GM12891 (cell line): ENCODE data around the gene GUK1.

ENCODE experiments used
- DNase-seq: peaks from one replicate; pipeline ENCODE4 v3.0.0; 2011; ENCODE audit warnings: low spot score; ENCODE audit not compliant: insufficient read length
- FAIRE-seq: peaks from 2 replicates; lab custom pipeline; 2011; peaks lifted over from hg19 to GRCh38; lab: Jason Lieb, UNC
- PAX5 ChIP-seq: IDR thresholded peaks from 2 replicates; pipeline ENCODE4 v1.6.1; 2011; ENCODE audit warnings: low read length, moderate library complexity, mild to moderate bottlenecking; ENCODE audit not compliant: insufficient read depth, severe bottlenecking
- POLR2A ChIP-seq: IDR thresholded peaks from 2 replicates; pipeline ENCODE4 v1.6.1; 2011; ENCODE audit warnings: low read depth, low read length, control low read depth
- POLR2AphosphoS5 ChIP-seq: IDR thresholded peaks from 2 replicates; pipeline ENCODE4 v1.6.1; 2011; ENCODE audit warnings: low read depth, low read length, control low read depth
- POU2F2 ChIP-seq: IDR thresholded peaks from 2 replicates; pipeline ENCODE4 v1.6.1; 2011; ENCODE audit warnings: low read depth, mild to moderate bottlenecking, control low read depth, low read length, moderate library complexity
- SPI1 ChIP-seq: IDR thresholded peaks from 2 replicates; pipeline ENCODE4 v1.6.1; 2011; ENCODE audit warnings: low read depth, low read length, control low read depth
- TAF1 ChIP-seq: IDR thresholded peaks from 2 replicates; pipeline ENCODE4 v1.6.1; 2011; ENCODE audit warnings: low read depth, low read length, control low read depth

The GUK1 gene

GRCh38 chr1:228096416-228097332 is 43.4 kb upstream of the GUK1 start:
- no peak for TF ChIP-seq POU2F2
- no peak for TF ChIP-seq SPI1
- no peak; the same call in 1 of the 2 replicates for TF ChIP-seq POLR2AphosphoS5
- no peak for TF ChIP-seq PAX5
- no peak; the same call in 1 of the 2 replicates for TF ChIP-seq POLR2A
- TF ChIP-seq TAF1 = no peak
- no peak for DNase-seq

DNA sequence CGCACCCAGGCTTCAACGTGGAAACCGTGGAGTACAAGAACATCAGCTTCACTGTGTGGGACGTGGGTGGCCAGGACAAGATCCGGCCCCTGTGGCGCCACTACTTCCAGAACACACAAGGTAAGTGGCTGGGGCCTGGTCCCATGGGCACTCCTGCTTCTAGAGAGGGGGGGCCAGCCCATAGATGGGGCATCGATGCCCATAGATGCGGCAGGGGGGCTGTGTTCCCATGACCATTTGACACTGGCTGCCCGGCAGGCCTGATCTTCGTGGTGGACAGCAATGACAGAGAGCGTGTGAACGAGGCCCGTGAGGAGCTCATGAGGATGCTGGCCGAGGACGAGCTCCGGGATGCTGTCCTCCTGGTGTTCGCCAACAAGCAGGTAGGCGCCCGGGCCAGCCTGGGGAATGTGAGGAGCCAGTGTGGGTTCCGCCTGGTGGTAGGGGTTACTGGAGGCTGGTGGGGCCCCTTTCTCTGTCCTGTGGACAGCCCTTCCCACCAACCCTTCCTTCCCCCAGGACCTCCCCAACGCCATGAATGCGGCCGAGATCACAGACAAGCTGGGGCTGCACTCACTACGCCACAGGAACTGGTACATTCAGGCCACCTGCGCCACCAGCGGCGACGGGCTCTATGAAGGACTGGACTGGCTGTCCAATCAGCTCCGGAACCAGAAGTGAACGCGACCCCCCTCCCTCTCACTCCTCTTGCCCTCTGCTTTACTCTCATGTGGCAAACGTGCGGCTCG is 42.6 kb upstream of the GUK1 start:
- TF ChIP-seq SPI1 (no peak), TAF1 (no peak), POLR2A (peak; percentile 55; the same call in 1 of the 2 replicates)
- FAIRE-seq = no peak
- DNase-seq = no peak

More at GRCh38 chr1:228096416-228097332, 43.4 kb upstream of the GUK1 start:
- no peak for FAIRE-seq

DNA sequence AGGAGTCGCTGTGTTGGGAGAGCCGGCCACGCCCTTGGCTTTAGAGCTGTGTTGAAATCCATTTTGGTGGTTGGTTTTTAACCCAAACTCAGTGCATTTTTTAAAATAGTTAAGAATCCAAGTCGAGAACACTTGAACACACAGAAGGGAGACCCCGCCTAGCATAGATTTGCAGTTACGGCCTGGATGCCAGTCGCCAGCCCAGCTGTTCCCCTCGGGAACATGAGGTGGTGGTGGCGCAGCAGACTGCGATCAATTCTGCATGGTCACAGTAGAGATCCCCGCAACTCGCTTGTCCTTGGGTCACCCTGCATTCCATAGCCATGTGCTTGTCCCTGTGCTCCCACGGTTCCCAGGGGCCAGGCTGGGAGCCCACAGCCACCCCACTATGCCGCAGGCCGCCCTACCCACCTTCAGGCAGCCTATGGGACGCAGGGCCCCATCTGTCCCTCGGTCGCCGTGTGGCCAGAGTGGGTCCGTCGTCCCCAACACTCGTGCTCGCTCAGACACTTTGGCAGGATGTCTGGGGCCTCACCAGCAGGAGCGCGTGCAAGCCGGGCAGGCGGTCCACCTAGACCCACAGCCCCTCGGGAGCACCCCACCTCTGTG is 41.7 kb upstream of the GUK1 start:
- no peak for DNase-seq
- no peak for FAIRE-seq
- TF ChIP-seq POLR2AphosphoS5 = peak; percentile 44; the same call in 1 of the 2 replicates
- no peak for TF ChIP-seq TAF1
- no peak for TF ChIP-seq PAX5
- no peak for TF ChIP-seq POU2F2
- no peak for TF ChIP-seq POLR2A
- TF ChIP-seq SPI1 = no peak

DNA sequence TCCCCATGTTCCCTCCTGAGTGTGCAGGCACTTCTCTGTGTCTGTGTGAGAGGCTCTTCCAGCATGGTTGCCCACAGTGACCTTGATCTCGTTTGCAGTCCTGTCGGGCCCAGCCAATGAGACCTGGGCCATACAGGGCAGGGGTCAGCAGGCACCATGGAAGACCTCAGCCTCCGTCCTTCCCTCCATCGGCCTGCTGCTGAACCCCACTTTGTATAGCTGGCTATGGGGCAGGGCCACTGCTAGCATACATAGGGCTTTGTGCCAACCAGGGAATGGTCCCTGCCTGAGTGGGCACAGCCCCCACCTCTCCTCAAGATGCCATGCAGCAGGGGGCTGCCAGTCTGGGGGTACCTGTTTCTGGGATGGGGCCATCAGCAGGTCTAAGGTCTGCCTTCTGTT is 40.7 kb upstream of the GUK1 start:
- FAIRE-seq (no peak), DNase-seq (no peak)

DNA sequence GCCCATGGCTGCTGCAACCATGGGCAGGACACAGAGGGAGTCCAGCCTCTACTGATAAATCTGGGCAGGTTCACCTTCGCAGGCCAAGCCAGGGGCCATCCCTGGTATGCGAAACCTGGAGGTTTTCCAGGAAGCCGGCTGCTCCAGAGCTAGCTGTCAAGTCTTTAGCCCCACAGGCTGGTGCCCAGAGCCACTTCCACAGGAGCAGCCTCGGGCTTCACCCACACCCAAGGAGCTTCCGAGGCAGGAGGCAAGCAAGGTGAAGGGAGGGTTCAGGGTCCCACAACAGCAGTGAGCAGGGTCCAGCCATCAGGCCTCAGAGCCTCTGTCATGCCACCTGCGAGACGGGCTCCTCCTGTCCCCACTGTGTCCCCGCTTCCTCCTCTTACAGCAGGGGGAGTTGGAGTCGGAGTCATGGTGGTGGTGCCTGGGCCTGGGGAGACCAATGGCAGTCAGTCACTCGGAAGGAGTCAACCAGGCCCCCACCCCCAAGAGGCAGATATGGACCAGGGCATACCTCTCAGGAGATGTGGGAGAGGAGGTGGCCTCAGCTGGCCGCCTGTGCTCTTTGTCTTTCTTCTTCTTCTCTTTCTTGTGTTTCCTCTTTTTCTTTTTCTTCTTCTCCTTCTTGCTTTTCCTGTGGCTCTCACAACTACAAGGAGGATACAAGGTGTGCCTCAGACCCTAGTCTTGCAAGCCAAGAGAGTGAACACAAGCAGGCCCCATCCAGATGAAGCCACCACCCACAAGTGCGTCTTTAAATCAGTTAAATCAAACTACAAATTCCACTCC is 39.1 kb upstream of the GUK1 start:
- DNase-seq (no peak), FAIRE-seq (no peak)
- TF ChIP-seq POU2F2 (no peak), PAX5 (no peak), SPI1 (no peak), POLR2AphosphoS5 (no peak), TAF1 (no peak), POLR2A (no peak)

More for the DNA sequence above, 40.7 kb upstream of the GUK1 start:
- no peak for TF ChIP-seq SPI1
- no peak for TF ChIP-seq TAF1
- no peak for TF ChIP-seq PAX5
- TF ChIP-seq POLR2AphosphoS5 = no peak
- no peak for TF ChIP-seq POU2F2
- no peak for TF ChIP-seq POLR2A

DNA sequence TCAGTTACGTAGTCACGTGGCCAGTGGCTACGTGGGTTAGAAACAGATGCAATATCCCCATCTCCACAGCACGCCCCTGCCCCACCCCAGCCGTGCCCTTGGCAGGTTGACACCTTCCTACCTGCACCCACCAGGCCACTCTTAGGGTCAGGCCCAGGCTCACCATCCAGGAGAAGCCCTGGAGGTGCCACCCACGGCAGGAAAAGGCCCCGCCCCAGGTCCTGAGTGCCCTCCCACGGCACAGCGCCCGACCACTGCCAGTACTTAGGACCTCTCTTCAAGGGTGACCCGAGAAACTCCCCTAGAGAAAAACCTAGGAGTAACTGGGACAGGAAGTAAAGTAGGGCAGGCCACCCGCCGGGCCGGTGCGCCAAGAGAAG is 38.5 kb upstream of the GUK1 start:
- TF ChIP-seq PAX5 = no peak
- no peak for TF ChIP-seq TAF1
- TF ChIP-seq SPI1 = no peak
- no peak for TF ChIP-seq POLR2A
- TF ChIP-seq POLR2AphosphoS5 = no peak
- no peak for TF ChIP-seq POU2F2
- peak; percentile 54 for FAIRE-seq
- no peak for DNase-seq

DNA sequence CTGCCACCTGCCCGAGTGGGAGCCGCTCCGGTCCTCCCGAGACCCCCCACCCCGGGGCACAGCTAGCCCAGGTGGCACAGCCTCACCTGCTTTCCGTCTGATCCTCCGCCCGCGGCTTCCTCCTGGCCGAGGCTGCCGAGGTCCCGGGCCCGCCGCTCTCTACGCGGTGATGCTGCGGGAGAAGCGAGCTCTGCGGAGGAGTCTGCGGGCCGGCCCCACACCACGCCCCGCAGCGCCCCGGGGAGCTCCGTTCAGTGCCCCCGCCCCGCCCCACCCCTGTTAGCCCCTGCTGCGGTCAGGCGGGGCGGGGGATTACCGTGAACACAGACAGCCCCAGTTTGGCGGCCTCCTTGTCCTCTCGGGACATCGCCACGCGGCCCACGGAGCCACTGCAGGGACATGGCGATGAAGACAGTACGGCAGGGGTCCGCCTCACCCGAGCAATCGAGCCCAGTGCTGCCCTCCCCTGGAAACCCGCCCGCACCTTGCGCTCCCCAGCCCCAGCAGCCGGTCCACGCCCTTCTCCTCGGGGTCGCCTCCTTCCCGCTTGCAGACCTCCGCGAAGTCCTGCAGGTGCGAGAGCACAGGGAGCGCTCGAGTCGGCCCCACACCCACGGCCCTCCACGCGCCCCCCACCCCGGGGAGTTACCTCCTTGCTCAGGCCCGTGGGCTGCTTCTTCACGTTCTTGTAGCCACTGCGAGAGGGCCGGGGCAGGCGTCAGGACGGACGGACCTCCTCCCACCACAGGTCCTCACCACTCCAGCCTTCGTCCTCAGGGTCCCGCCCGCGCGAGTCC is 37.9 kb upstream of the GUK1 start:
- FAIRE-seq = peak; percentile 45
- DNase-seq = peak; percentile 66
- TF ChIP-seq POLR2A = no peak; the same call in 1 of the 2 replicates
- TF ChIP-seq PAX5 = no peak
- TF ChIP-seq TAF1 = no peak
- no peak for TF ChIP-seq POLR2AphosphoS5
- TF ChIP-seq SPI1 = no peak
- TF ChIP-seq POU2F2 = no peak

DNA sequence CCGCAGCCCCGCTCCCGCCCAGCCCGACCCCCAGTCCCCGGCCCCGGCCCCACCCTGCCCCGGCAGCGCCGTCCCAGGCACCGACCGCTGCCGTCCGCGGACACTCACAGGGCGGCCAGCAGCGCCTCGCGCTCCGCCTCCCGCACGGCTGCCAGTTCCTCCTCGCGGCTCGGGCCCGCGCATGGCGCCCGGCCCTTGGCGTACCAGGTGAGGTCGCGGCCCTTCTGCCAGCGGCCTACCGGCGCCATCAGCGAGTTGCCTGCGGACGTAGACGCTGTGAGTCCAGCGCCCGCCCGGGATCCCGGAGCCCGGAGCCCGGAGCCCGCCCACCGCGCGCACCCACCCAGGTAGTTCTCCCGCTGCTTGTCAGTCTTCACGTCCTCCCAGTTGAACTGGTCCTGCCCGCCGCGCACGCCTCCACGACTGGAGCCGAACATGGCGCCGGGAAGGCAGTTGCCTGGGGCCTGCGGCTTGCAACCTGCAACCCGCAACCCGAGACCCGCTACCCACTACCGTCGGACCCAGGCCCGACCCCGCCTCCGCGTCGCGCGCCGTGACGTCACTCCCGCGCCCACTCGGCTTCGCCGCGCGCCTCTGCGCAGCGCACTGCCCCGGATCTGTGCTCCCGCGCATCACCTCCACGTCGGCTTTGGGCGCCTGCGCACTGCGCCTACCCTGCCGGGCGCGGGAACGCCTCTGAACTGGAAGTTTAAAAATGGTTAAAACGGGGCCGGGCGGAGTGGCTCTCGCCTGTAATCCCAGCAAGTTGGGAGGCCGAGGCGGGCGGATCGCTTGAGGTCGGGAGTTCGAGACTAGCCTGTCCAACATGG is 37.1 kb upstream of the GUK1 start, which contains the start of gene C1orf35:
Gene C1orf35, minus strand, starts transcription at position 535 of the 830 bp plus-strand sequence. Its CDS starts 98 bp downstream, at position 437.
- TF ChIP-seq SPI1 = no peak
- 0 out of 2 replicates have a peak, but pooled peaks have one; percentile 30 for TF ChIP-seq POLR2AphosphoS5
- TF ChIP-seq PAX5 = peak; percentile 56
- DNase-seq (peak; percentile 98), FAIRE-seq (peak; percentile 99)
